ENCODE data around the gene ZNF584.
"Not testable (repeated sequence)": the region's sequence is repeated elsewhere in the genome, so short reads cannot be mapped to it uniquely, and the experiment has no call there.

ZNF584 gene

DNA sequence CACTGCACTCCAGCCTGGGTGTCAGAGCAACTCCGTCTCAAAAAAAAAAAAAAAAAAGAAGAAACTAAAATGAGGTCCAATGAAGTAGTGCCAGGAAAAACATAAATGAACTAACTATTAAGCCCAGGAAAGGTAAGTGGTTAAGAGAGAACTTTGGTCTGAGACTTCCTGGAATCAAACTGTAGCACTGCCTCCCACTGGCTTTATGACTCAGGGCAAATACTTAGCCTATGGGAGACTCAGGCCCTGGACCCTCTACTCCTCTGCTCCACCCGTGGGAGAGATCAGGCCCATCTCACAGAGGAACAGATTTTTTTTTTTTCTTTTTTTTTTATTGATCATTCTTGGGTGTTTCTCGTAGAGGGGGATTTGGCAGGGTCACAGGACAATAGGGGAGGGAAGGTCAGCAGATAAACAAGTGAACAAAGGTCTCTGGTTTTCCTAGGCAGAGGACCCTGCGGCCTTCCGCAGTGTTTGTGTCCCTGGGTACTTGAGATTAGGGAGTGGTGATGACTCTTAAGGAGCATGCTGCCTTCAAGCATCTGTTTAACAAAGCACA is 4.5 kb upstream of the ZNF584 start:
- not testable (repeated sequence) for DNase-seq

DNA sequence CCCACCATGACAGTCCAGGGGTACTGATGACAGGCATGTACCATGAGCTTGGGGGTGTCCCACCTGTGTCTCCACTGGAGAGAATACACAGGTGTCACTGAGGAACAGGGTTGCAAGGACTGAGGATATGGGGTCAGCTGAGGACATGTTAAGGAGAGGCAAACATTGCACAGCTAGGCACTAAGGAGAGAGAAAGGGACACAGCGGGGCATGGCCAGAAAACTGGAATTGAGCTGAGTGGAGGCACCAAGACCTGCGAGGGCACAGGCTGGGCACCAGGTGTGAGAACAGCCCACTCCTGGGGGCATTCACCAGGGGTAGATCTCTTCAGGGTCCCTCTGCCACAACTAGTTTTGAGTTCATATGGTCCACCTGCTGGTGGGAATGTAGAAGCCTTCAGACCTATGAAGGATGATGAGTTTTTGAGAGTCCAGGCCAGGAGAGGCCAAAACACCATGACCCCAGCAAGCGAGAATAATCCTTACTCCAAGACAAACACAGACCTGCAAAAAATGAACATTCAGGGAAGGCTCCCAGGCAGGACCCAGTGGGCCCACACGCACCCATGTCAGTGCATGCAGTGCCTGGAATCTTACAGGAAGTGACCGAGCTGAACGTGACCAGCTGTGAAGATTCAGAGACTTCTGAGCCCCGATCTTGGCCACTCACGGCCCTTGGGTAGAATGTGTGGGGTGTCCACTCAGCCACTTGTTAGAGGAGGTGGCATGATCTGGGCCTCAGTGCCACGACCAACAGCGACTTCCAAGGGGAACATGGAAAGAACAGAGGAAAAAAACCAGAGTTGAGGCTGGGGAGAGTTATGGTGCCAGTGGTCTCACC is 1.4 kb upstream of the ZNF584 start:
- DNase-seq: no peak

DNA sequence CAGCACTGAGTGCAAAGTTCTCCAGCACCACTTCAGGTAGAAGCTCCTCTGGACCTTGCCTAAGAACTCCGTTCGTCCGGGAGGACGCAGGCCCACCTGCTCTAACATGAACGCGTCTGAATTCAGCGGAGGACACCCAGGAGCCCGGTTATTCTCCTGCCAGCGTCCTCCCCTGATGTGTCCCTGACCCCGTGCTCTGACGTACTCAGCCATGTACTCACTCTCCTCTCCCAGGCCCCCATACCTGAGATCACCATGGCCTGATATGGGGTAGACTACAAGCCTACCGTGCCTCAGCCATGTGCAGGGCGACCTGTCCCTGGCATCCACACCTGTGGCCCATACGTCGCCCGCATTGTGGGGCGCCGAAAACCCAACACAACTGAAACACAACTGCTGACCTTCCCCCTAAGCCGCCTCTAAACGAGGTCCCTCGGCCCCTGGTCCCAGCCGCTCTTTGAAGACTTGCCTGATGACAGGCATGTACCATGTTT is 744 bp upstream of the ZNF584 start:
- no peak for DNase-seq

DNA sequence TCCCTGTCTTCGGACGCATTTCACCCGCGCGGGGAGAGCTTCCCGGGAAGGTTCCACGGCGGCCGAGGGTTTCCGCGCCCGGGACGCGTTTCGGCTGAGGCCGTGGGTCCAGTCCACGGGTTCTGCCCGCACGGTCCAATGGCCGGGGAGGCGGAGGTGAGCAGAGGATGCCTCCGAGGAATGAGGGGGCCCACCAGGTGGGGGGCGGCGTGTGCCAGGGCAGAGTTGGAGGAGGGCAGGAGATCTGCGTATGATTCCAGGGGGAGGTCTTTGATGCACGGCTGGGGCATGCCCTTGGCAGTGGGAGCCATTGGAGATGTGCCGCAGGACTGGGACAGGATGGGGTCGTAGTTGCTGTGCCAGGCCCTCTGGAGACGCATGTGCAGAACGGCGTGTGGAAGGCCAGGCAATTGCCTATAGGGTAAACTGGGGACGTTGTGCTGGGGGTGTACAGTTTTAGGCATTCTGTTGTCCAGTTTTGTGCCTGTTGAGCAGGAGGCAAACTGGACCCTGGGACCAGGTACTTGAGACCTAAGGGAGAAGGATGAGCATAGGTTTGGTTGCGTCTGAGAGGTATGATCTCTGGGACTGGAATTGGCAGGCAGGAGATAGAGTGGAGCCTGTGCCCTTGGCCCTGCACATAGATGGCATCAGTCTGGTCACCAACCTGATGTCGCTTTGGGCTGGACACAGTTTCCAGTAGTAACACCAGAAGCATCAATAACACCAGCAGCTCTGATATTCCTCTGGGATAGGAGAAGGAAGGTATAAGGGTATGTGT is 751 bp downstream of the ZNF584 start:
- peak in 10 of 56 donors; percentile 10 to 45 (median 31) for DNase-seq

DNA sequence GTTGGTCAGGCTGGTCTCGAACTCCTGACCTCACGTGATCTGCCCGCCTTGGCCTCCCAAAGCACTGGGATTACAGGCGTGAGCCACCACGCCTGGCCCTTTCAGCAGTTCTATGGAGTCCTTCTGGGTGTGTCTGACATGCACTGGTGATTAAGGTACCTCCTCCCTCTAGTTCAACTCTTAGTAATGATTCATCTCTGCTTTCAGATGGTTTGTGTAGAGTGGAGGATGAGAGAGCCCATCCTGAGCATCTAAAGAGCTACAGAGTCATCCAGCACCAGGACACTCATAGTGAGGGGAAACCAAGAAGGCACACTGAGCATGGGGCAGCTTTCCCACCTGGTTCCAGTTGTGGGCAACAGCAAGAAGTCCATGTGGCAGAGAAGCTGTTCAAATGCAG is 8.2 kb downstream of the ZNF584 start:
- no peak for DNase-seq

DNA sequence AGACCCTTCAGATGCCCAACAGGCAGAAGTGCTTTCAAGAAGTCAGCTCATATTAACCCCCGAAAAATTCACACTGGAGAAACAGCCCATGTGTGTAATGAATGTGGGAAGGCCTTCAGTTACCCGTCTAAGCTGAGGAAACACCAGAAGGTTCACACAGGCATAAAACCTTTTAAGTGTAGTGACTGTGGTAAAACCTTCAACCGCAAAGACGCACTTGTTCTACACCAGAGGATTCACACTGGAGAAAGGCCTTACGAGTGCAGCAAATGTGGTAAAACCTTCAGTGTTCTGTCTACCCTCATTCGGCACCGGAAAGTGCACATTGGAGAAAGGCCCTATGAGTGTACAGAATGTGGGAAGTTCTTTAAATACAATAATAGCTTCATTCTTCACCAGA is 8.6 kb downstream of the ZNF584 start:
- no peak for DNase-seq

DNA sequence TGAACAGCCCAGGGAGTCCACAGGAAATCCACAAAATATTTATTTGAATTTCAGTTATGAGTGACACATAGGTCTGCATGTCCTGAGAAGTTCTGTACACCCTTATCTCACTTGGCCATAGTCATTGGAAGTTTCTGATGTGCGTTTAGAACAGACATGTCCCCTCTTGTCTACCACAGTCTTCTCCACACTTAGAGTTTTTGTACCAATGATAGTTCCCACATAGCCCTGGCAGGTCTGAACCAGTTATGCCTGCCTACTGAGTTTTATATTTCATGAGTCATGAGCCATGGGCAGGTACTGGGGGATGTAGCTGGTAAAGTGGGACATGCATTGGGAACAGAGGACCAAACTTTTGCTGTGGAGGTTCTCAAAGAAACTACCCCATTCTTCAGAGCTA is 20.2 kb downstream of the ZNF584 start:
- DNase-seq: no peak

DNA sequence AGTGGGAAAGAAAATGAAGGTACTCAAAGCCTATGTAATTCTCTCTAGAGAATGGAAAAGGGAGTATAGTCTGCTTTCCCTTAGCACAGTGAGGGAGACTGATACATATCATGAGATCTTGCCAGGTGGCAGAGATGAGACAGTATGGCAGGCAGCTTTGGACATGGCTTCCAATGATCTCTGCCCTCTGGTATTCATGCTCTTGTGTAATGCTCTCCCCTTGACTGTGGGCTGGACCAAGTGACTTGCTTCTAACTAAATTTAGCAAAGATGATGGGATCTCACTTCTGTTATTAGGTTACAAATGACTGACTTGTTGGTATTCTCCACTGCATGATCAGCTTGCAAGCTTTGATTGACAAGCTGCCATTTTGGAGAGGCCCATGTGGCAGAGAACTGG is 21.3 kb downstream of the ZNF584 start:
- no peak for DNase-seq

DNA sequence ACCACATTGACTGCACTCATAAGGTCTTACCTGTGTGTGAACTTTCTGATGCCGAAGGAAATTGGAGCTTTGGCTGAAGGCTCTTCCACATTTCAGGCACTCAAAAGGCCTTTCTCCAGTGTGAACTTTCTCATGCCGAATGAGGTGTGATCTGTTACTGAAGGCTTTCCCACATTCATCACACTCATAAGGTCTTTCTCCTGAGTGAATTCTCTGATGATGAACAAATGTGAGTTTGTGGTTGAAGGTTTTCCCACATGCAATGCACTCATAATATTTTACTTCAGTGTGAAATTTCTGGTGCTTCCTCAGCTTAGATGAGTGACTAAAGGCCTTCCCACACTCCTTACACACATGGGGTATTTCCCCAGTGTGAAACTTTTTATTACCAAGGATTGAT is 25.8 kb downstream of the ZNF584 start:
- DNase-seq: no peak

DNA sequence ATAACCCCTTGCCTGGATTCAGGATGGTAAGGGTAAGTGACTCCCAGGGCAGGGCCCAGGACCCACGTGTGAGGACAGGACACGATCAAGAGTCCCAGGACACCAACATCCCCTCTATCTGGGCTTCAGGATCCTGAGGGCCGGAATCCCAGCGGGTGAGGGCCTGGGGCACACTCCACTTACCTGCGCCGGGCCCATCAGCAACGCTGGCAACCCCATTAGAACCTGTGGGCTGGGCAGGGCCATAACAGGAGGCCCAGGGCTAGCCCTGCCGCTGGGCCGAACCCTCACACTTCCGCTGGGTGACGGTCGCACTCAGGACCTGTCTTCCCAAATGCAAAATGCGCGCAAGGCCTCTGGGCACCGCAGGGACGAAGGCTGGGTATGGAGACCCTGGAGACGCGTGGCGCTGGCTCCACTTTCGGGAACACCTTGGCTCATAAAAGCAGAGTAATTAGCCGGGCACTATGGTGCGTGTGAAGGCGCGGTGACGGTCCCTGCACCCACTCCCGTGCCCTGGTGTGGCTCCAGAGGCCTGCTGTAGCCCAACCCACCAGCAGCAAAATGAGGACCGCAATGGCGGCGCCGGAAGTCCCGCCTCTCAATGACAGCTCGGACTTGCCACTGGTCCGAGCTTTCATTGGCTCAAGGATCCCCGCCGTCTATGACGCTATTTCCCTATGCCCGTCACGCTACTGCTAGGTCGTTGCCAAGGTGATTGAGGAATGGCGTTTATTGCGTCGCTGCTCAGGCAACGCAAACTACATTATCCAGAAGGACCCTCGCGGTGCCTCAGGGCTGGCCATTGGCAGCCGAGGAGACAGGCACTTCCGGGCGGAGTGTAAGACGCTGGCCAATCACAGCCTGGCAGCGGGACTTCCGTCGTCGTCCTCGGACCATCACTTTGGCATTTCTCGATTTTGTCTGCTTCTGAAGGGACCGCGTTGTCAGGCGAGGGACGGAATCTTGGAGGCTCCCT is 31.4 kb downstream of the ZNF584 start, which contains the start of gene ZNF132:
Gene ZNF132, minus strand, starts transcription at position 578 of the 979 bp plus-strand sequence. Its CDS starts 332 bp downstream, at position 246.
- DNase-seq: peak; percentile 66 to 100 (median 98)

DNA sequence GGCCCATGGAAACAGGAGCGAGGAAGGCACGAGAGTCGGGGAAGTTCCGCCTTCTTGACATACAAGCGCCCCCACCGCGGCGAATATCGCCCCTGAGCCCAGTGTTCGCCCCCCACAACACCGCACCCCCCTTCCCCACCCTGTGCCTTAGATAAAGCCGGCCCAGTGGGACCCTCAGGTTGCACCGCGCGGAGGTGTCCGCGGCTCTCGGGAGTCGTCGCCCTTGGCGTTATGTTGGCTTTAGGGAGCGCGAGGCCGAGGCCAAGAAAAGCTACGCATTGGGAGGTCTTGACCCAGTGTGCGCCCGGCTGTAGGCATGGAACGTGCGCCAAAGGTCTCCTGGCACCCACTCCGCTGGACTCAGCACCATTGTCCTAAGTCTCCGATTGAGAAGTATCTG is 32.1 kb downstream of the ZNF584 start:
- peak in 2 of 56 donors; percentile 40 to 54 for DNase-seq

DNA sequence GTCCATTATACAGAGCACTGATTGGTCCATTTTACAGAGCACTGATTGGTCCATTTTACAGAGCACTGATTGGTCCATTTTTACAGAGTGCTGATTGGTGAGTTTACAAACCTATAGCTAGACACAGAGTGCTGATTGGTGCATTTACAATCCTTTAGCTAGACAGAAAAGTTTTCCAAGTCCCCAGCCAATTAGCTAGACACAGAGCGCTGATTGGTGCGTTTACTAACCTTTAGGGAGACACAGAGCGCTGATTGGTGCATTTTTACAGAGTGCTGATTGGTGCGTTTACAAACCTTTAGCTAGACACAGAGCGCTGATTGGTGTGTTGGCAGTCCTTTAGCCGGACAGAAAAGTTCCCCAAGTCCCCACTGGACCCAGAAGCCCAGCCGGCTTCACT is 34.5 kb downstream of the ZNF584 start:
- not testable (repeated sequence) for DNase-seq

DNA sequence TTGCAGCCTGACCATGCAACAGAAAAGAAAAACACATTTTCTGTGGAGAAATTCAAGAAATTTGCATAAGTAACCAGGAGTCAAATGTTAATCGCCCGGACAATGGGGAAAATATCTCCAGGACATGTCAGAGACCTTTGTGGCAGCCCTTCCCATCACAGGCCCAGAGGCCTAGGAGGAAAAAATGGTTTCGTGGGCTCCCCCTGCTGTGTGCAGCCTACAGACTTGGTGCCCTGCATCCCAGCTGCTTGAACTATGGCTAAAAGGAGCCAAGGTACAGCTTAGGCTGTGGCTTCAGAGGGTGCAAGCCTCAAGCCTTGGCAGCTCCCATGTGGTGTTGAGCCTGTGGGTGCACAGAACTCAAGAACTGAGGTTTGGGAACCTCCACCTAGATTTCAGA is 40.4 kb downstream of the ZNF584 start:
- DNase-seq: not testable (repeated sequence)

DNA sequence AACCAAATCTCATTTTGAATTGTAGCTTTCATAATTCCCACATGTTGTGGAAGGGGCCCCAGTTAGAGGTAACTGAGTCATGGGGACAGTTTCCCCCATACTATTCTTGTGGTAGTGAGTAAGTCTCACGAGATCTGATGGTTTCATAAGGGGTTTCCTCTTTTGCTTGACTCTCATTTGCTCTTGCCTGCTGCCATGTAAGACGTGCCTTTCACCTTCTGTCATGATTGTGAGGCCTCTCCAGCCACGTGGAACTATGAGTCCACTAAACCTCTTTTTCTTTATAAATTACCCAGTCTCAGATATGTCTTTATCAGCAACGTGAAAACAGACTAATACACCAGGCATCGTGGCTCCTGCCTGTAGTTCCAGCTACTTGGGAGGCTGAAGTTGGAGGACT is 41.5 kb downstream of the ZNF584 start:
- DNase-seq: not testable (repeated sequence)

DNA sequence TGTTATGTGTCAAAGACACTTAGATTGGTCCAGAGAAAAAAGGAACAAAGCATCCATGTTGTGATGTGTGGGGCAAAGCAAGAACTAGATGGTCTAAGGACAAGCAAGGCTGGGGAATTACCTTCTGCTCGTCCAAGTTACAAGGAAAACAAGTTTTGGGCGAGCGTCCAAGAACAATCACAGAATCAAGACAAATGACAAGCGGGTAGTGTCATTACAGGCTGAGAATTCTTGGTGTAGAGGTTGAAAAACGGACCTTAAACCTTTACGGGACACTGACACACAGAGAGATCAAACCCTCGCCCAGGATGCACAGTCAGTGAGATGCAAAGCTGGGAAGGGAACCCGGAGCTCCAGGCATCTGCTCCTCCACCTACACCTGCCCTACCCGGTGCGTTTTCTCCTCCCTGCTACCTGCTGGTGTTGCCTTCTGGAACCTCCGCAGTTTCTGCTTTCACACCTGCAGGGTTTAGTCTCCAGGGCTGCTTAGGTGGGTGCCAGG is 42.5 kb downstream of the ZNF584 start:
- DNase-seq: peak in 1 of 56 donors; percentile 34

DNA sequence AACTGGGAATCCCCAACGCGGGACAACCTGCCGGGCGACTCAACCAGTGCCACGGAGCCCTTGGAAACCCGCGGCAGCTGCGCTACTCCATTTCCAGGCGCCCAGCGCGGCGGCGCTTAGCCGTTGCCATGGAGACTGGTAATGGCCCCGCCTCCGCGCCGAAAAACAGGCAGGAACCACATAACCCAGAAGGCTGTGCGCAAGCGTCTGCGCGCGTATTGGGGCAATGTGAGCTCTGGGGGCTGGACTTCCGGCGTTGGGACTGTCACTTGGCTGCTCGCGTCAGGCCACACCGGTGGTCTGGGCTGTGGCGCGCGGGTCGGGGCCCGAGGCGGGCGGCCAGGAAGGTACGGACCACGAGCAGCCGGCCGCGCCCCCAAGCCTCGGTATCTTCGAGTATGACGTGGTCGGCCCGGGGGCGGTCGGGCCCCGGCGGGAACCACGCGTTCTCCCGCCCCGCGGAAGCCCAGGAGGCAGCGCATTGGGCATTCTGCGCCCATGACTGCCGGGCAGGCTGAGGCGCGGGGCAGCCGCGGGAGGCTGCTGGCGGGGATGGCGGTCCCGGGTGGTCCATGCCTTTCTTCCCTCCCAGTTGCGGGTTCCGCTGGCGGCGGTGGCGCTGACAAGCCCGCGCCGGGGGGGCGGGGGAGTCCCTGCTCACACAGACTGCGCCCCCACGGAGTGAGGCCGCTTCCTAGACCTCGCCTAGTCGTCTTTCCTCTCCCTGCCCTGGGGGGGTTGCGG is 43.1 kb downstream of the ZNF584 start, which contains the start of gene ZNF324B:
Gene ZNF324B, plus strand, starts transcription at position 265 of the 744 bp plus-strand sequence. CDS start 2,080 bp downstream, outside the sequence.
- peak; percentile 80 to 99 (median 95) for DNase-seq

DNA sequence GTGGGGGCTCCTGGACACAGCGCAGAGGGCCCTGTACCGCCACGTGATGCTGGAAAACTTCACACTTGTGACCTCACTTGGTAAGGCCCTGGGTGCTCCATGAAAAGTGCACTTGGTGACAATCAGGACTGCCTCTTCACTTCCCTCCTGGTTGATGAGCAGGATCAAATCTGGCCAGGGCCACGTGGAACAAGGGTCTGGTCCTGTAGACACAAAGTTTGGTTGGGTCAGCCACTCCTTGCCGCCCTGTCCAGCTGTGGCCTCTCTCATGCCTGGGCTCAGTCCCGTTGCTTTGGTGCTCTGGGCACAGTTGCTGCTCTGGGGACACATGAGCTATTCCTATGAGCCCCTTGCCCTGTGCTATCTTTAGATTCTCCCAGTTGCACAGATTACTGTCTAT is 45.3 kb downstream of the ZNF584 start:
- DNase-seq: no peak

DNA sequence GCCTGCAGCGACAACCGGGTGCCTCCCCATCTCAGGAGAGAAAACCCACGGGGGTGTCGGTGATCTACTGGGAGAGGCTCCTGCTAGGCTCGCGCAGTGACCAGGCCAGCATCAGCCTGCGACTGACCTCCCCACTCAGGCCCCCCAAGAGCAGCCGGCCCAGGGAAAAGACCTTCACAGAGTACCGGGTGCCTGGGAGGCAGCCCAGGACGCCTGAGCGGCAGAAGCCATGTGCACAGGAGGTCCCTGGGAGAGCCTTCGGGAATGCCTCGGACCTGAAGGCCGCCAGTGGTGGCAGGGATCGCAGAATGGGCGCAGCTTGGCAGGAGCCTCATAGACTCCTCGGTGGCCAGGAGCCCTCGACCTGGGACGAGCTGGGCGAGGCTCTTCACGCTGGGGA is 46.9 kb downstream of the ZNF584 start:
- no peak for DNase-seq

DNA sequence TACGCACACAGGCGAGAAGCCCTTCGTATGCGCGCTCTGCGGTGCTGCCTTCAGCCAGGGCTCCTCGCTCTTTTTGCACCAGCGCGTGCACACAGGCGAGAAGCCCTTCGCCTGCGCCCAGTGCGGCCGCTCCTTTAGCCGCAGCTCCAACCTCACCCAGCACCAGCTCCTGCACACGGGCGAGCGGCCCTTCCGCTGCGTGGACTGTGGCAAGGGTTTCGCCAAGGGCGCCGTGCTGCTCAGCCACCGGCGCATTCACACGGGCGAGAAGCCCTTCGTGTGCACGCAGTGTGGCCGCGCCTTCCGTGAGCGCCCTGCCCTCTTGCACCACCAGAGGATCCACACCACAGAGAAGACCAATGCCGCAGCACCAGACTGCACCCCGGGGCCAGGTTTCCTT is 47.7 kb downstream of the ZNF584 start:
- no peak for DNase-seq

DNA sequence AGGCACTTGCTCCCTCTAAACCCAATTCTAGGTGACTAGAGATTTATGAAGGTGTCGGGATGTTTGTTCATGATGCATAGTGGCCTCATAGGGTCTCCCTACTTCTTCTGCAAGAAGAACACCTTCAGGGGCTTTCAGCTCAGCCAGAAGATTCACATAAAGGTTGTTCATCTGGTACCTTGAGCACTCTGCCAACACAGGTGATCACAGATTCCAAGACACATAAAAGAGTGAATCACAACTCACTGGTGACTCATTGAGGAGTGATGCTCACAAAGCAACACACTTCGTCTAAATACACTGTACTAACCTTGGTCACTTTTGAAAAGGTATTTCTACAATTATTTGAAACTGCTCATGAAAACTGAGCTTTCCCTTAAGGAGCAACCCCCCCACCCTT is 51.6 kb downstream of the ZNF584 start:
- DNase-seq: no peak
